ENCODE results near the gene MT1HL1.

- no peak for TF ChIP-seq CTCF (IDR thresholded peaks at IDR 0.05)
- no peak for TF ChIP-seq EZH2 (IDR thresholded peaks at IDR 0.05; ENCODE audit: borderline replicate concordance, insufficient read depth, low read depth, low read length, poor library complexity, severe bottlenecking)
These were observed 38.3 kb upstream of the MT1HL1 start for GRCh38 chr1:237042526-237042891.

Data from B cell (primary cell).